ENCODE data around the gene NXN. TPM values are rescaled to one million over a fixed set of nuclear protein-coding genes. Genes with fewer than 3 reads are reported as not detected.

NXN gene
- total RNA-seq, 1 experiment from 2014 or later = 57.3 TPM

DNA sequence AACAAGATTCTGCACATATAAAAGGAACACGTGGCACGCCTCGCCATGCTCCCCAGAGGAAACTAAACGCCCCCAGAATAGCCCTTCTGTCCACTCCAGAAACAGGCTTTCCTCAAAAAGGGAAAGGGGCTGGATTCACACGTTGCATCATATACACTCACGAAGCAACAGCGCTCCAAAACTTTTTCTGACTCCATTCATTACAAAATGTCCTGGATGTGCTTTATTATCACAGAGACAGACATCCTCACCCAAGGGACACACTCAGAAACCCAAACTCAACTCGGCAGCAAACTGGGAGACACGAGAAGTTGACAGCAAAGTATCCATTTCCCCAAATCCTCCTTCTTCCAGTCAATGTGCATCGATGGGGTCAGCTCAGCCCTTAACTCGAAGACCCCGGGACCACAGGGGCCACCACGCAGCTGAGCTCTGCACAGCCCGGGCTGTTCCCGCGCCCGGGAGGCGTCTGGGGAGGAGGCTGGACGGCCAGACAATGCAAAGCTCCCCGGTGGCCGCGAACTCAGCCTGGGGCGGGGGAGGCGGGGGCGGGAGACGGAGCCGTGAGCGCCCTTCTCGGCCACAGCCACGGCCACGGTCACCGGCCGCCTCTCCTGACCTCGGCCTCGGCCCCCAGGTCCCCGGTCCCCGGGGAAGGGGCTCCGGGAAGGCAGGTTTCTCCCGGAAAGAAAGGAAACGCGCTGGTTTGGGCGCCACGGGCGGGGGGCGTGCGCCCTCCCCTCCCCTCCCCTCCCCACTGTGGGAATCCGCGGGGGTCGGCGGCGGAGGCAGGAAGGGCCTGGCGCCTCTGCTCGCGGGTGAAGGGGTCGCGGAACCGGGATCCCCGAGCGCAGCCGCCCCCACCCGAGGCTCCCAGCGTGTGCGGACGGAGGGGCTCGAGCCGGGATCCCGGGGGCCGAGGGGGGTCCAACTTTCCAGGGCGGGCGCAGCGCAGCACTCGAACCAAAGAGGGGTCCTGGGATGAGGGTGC lies 1.2 kb downstream of the NXN start:
- H3K36me3 Mint-ChIP-seq (ENCODE audit: insufficient read depth, unreplicated experiment) = no peaks in the 10 kb centered on the region
- TF ChIP-seq, protein P1, sequence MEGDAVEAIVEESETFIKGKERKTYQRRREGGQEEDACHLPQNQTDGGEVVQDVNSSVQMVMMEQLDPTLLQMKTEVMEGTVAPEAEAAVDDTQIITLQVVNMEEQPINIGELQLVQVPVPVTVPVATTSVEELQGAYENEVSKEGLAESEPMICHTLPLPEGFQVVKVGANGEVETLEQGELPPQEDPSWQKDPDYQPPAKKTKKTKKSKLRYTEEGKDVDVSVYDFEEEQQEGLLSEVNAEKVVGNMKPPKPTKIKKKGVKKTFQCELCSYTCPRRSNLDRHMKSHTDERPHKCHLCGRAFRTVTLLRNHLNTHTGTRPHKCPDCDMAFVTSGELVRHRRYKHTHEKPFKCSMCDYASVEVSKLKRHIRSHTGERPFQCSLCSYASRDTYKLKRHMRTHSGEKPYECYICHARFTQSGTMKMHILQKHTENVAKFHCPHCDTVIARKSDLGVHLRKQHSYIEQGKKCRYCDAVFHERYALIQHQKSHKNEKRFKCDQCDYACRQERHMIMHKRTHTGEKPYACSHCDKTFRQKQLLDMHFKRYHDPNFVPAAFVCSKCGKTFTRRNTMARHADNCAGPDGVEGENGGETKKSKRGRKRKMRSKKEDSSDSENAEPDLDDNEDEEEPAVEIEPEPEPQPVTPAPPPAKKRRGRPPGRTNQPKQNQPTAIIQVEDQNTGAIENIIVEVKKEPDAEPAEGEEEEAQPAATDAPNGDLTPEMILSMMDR (IDR thresholded peaks at IDR 0.05; ENCODE audit: unreplicated experiment) = no peak
- POLR2A ChIA-PET = interaction anchor here (0.5 to 11.8 kb wide), 7 partner anchors 21 to 213 kb away, joined by 3 to 171 read pairs (median 6); no protein-coding TSS in a partner anchor
- no TSS peak for BruUV-seq (replicated peaks)
- no peaks in the 10 kb centered on the region for H3K27me3 Mint-ChIP-seq (ENCODE audit: insufficient read depth, unreplicated experiment)
- intact Hi-C loops (cut with micrococcal nuclease) = loop anchor here (2.0 kb wide), 1 partner anchor 74 kb away; no protein-coding TSS in a partner anchor
- peak; percentile 24 for DNase-seq (ENCODE audit: unreplicated experiment)
- no peaks in the 10 kb centered on the region for H3K9me3 Mint-ChIP-seq (ENCODE audit: unreplicated experiment)
- no peak overlapping the region for H3K27ac Mint-ChIP-seq (ENCODE audit: low read depth, unreplicated experiment)
- H3K4me1 Mint-ChIP-seq (ENCODE audit: insufficient read depth, unreplicated experiment) = peaks cover 7% of the 10 kb centered on the region
- CTCF ChIA-PET = interaction anchor here (0.6 to 1.1 kb wide), 3 partner anchors 12 to 197 kb away, joined by 3 read pairs; no protein-coding TSS in a partner anchor
- H3K4me3 Mint-ChIP-seq (ENCODE audit: unreplicated experiment) = peak overlapping the region; percentile 76

DNA sequence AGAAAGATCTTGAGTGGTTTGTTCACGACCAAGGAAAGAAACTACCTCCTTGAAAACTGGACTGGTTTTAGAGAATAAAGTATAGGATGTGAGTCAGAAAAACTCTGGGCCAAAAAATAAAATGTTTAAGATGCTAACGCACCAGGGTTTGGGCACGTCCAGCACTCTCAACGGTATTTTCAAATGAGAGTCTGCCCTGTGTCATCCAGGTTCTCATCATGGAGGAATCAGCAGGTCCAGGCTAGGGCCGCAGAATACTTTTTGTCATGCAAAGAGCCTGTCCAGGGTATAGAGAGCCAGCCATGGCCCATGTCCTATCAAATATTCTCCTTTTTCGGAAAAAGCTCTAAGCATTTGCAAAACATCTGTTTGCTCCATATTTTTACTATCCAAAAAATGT lies 2.4 kb downstream of the NXN start:
- no peak overlapping the region for H3K27ac Mint-ChIP-seq (ENCODE audit: low read depth, unreplicated experiment)
- CTCF ChIA-PET = interaction anchor here (0.6 to 1.3 kb wide), 8 partner anchors 21 to 261 kb away, joined by 3 to 4 read pairs (median 3); no protein-coding TSS in a partner anchor

GRCh38 chr17:976312-976711 lies 3.3 kb downstream of the NXN start:
- no TSS peak for BruUV-seq (replicated peaks)

More for the DNA sequence above, 2.4 kb downstream of the NXN start:
- H3K4me3 Mint-ChIP-seq (ENCODE audit: unreplicated experiment) = no peak overlapping the region
- H3K9me3 Mint-ChIP-seq (ENCODE audit: unreplicated experiment) = no peaks in the 10 kb centered on the region
- TF ChIP-seq, protein P1 (IDR thresholded peaks at IDR 0.05; ENCODE audit: unreplicated experiment) = no peak
- intact Hi-C loops (cut with micrococcal nuclease) = no loop called here
- H3K4me1 Mint-ChIP-seq (ENCODE audit: insufficient read depth, unreplicated experiment) = peaks cover 12% of the 10 kb centered on the region
- POLR2A ChIA-PET = interaction anchor here (0.6 to 11.8 kb wide), 5 partner anchors 40 to 212 kb away, joined by 3 to 171 read pairs (median 3); no protein-coding TSS in a partner anchor
- no TSS peak for BruUV-seq (replicated peaks)
- no peaks in the 10 kb centered on the region for H3K36me3 Mint-ChIP-seq (ENCODE audit: insufficient read depth, unreplicated experiment)
- no peaks in the 10 kb centered on the region for H3K27me3 Mint-ChIP-seq (ENCODE audit: insufficient read depth, unreplicated experiment)
- no peak for DNase-seq (ENCODE audit: unreplicated experiment)

More at GRCh38 chr17:976312-976711, 3.3 kb downstream of the NXN start:
- CTCF ChIA-PET = interaction anchor here (0.7 to 2.0 kb wide), 6 partner anchors 22 to 148 kb away, joined by 3 to 8 read pairs (median 4); no protein-coding TSS in a partner anchor
- POLR2A ChIA-PET = interaction anchor here (0.6 to 11.8 kb wide), 7 partner anchors 10 to 194 kb away, joined by 3 to 171 read pairs (median 5); partner anchors contain the start of gene TIMM22
- Mint-ChIP-seq H3K27ac (ENCODE audit: low read depth, unreplicated experiment) (no peak overlapping the region), H3K4me1 (ENCODE audit: insufficient read depth, unreplicated experiment) (peaks cover 12% of the 10 kb centered on the region), H3K36me3 (ENCODE audit: insufficient read depth, unreplicated experiment) (peaks cover 4% of the 10 kb centered on the region), H3K4me3 (ENCODE audit: unreplicated experiment) (no peak overlapping the region), H3K27me3 (ENCODE audit: insufficient read depth, unreplicated experiment) (no peaks in the 10 kb centered on the region), H3K9me3 (ENCODE audit: unreplicated experiment) (no peaks in the 10 kb centered on the region)
- no peak for DNase-seq (ENCODE audit: unreplicated experiment)
- intact Hi-C loops (cut with micrococcal nuclease) = no loop called here
- TF ChIP-seq, protein P1 (IDR thresholded peaks at IDR 0.05; ENCODE audit: unreplicated experiment) = no peak
